K562 (cell line): Measurements from ENCODE around the gene C1orf167. TPM values are rescaled to one million over a fixed set of nuclear protein-coding genes. Genes with fewer than 3 reads are reported as not detected.

Experiments
- AFF4 ChIP-seq: sonication (generic); formaldehyde crosslinking; IDR thresholded peaks from 2 replicates; pipeline ENCODE4 v1.8.0; 2023; ENCODE audit warnings: mild to moderate bottlenecking, missing genetic modification reagents
- CEBPG ChIP-seq, 3 experiments: fragments of 200-800 bp in 1 of 3; sonication (Bioruptor generic) in 1 of 3; sonication (generic) in 1 of 3; formaldehyde crosslinking in 1 of 3; IDR thresholded peaks in 2 of 3; conservative IDR thresholded peaks in 1 of 3; 2 replicates each; pipeline versions ENCODE4 v1.6.1 to v1.8.0; 2016 to 2022; ENCODE audit warnings: missing compliant biosample characterization in 2 of 3, missing genetic modification characterization in 2 of 3, mild to moderate bottlenecking in 1 of 3, missing genetic modification reagents in 1 of 3
- E2F6 ChIP-seq, 2 experiments: IDR thresholded peaks; 2 replicates each; pipeline ENCODE4 v1.6.1; 2011; ENCODE audit warnings: borderline replicate concordance in 1 of 2, control low read depth in 1 of 2, low read depth in 1 of 2, low read length in 1 of 2, mild to moderate bottlenecking in 1 of 2, mixed read lengths in 1 of 2, moderate library complexity in 1 of 2; ENCODE audit not compliant: insufficient read depth in 1 of 2, insufficient read length in 1 of 2, poor library complexity in 1 of 2, severe bottlenecking in 1 of 2; ENCODE audit errors: extremely low read depth in 1 of 2
- ZC3H4 ChIP-seq: sonication (generic); formaldehyde crosslinking; IDR thresholded peaks from 2 replicates; pipeline ENCODE4 v1.9.0; 2021; ENCODE audit warnings: missing genetic modification reagents, borderline replicate concordance
- ZNF280A ChIP-seq: fragments of 450-650 bp; IDR thresholded peaks from 2 replicates; pipeline ENCODE4 v1.6.1; 2018; ENCODE audit warnings: mild to moderate bottlenecking, low read depth; ENCODE audit not compliant: partially characterized antibody
- ZSCAN32 ChIP-seq: fragments of 450-650 bp; formaldehyde crosslinking; IDR thresholded peaks from 2 replicates; pipeline ENCODE4 v1.4.0; 2020; ENCODE audit warnings: mild to moderate bottlenecking, moderate library complexity
- polyA plus RNA-seq, 8 experiments: library from polyadenylated mRNA; depleted of rRNA in 4 of 8; stranded (reverse) in 5 of 8; unstranded in 3 of 8; fragments of >200 nt; fragmentation: Nextera tagmentation in 2 of 8; fragmentation: Illumina TruSeq in 1 of 8; extraction: Ambion mirVana in 2 of 8; extraction: Trizol in 1 of 8; gene quantifications; 2 replicates each; pipeline versions ENCODE4 v1.2.1 to v1.2.3, GENCODE V29; 2011 to 2014; ENCODE audit warnings: inconsistent platforms in 1 of 8, missing spikeins in 1 of 8
- total RNA-seq, 7 experiments: library from RNA; depleted of rRNA in 6 of 7; stranded (reverse); fragments of >200 nt in 6 of 7; fragmentation: Illumina TruSeq in 2 of 7; extraction: Trizol in 2 of 7; gene quantifications; 2 replicates each; pipeline versions ENCODE4 v1.2.1 to v1.2.3, GENCODE V29; 2011 to 2021; ENCODE audit warnings: low replicate concordance in 1 of 7
- TF ChIP-seq, protein P1 (sequence below): fragments of 250-450 bp; sonication (Bioruptor Pico); IDR thresholded peaks from 2 replicates; pipeline ENCODE4 v1.5.0; 2021; ENCODE audit warnings: mild to moderate bottlenecking, moderate library complexity
- TF ChIP-seq, protein P2 (sequence below), 2 experiments: fragments of 450-650 bp; IDR thresholded peaks; 2 replicates each; pipeline ENCODE4 v1.6.1; 2018; ENCODE audit warnings: mild to moderate bottlenecking in 2 of 2, low read depth in 1 of 2; ENCODE audit not compliant: partially characterized antibody in 2 of 2

C1orf167 gene
- total and polyA plus RNA-seq, 9 of the 15 experiments (the other 6 are each of a cell fraction or from before 2014, with no cell fraction given) = 0.22 to 0.86 (median 0.31) TPM; not detected in 2

DNA sequence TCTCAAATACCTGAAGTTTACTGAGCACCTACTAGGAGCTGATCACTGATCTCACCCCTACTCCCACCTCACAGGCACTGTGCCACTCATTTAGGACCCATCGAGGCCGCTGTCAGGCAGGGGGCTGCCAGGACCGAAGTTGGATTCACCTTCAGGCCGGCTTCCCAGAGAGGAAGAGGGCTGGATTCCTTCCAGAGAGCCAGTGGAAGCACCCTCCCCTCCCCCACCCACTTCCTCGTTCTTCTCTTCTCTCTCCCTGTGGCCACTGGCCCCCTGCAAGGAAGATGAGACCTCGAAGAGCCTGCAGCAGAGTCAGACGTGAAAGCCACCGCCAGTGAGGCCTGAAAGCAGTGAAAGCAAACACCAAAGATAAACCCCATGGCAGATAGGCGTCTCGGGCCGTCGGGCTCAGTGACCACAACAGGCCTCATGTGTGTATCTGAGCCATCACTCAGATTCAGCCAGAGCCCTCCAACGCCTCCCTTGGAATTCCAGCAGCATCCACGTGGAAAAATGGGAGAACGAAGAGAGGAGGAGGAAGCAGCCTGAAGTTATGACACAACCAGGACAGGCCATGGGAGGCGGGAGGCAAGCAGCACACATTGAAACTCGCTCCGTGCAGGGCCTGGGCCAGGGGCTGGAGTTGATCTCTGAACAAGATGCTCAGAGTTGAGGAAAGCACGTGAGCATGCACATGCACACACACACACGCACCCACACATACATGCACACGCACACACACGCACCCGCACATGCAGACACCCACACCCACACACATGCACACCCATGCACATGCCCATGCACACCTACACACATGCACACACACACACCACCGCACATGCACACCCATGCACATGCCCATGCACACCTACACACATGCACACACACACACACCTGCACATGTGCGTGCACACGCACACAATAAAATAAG, 32.2 kb upstream of the C1orf167 start (continued):
- TF ChIP-seq, protein P1, sequence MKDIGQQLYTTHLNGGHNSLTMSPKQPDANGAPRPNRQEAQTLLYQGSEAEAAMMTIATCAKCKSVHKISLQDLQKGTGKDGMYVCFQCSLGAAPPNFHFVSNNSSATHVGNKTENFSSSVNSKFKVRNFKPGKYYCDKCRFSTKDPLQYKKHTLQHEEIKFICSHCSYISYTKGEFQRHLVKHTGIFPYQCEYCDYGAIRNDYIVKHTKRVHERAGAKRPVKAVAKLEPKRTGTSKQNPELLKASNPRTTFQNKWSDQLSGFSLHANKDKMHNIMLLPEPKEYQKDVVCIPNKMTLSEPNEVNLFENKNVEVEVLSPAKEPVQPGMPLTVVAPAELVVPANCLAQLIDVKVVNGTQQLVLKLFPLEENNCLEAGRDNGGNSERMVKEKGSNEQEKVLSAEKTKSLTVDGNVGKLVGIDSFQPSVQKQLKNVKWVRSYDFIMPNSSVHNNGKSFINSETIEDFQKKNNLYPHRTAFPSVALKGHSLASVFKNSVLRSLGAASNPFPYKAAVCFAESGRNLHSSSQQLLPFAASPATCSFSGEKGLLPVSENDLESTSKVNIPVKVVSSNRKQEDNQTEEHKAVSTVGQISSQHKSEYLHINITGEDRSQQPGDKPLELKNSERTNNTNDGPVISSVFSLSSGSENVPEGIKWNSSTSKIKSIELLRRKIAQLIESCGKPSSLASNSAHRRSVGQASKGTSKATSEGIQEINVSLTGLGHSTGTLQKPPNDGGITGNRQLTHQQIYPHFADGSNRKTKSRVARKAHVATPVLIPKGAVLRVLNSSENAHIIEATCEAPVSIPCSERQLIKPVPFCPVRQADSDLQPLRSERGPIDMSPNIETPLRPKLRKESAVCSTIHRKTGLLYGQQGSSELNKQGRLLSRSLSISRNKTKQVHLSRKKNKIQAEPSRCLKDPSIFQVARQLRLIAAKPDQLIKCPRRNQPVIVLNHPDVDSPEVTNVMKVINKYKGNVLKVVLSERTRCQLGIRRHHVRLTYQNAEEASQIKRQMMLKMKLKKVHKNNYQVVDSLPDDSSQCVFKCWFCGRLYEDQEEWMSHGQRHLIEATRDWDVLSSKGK (CRISPR knock-in tag) = no peak
- TF ChIP-seq, protein P2, sequence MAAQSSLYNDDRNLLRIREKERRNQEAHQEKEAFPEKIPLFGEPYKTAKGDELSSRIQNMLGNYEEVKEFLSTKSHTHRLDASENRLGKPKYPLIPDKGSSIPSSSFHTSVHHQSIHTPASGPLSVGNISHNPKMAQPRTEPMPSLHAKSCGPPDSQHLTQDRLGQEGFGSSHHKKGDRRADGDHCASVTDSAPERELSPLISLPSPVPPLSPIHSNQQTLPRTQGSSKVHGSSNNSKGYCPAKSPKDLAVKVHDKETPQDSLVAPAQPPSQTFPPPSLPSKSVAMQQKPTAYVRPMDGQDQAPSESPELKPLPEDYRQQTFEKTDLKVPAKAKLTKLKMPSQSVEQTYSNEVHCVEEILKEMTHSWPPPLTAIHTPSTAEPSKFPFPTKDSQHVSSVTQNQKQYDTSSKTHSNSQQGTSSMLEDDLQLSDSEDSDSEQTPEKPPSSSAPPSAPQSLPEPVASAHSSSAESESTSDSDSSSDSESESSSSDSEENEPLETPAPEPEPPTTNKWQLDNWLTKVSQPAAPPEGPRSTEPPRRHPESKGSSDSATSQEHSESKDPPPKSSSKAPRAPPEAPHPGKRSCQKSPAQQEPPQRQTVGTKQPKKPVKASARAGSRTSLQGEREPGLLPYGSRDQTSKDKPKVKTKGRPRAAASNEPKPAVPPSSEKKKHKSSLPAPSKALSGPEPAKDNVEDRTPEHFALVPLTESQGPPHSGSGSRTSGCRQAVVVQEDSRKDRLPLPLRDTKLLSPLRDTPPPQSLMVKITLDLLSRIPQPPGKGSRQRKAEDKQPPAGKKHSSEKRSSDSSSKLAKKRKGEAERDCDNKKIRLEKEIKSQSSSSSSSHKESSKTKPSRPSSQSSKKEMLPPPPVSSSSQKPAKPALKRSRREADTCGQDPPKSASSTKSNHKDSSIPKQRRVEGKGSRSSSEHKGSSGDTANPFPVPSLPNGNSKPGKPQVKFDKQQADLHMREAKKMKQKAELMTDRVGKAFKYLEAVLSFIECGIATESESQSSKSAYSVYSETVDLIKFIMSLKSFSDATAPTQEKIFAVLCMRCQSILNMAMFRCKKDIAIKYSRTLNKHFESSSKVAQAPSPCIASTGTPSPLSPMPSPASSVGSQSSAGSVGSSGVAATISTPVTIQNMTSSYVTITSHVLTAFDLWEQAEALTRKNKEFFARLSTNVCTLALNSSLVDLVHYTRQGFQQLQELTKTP (IDR thresholded peaks at IDR 0.05; ENCODE audit: low read depth in 1 of 2, partially characterized antibody in 2 of 2) = peak in 1 of 2 experiments; percentile 37
- TF ChIP-seq ZNF280A = no peak
- TF ChIP-seq E2F6 (IDR thresholded peaks at IDR 0.05; ENCODE audit: borderline replicate concordance in 1 of 2, extremely low read depth in 1 of 2, insufficient read depth in 1 of 2, insufficient read length in 1 of 2, low read depth in 1 of 2, low read length in 1 of 2, poor library complexity in 1 of 2, severe bottlenecking in 1 of 2) = peak; percentile 10 to 11
- TF ChIP-seq ZC3H4 (CRISPR knock-in tag) = 0 out of 2 replicates have a peak, but pooled peaks have one; percentile 63
- TF ChIP-seq CEBPG (CRISPR knock-in tag; IDR thresholded peaks at IDR 0.05) = no peak
- TF ChIP-seq CEBPG (tag; conservative IDR thresholded peaks at IDR 0.05 in 1 of 2, IDR thresholded peaks at IDR 0.05 in 1 of 2) = no peak; a peak in 1 of 4 replicates
- no peak for TF ChIP-seq ZSCAN32 (CRISPR knock-in tag)
- TF ChIP-seq AFF4 (CRISPR knock-in tag) = no peak
